HT-29 (cell line): ENCODE measurements around the gene UBE2QL1. TPM values are rescaled to one million over a fixed set of nuclear protein-coding genes. Genes with fewer than 3 reads are reported as not detected.

ENCODE experiments used
- DNase-seq: peaks from one replicate; pipeline ENCODE4 v3.0.0-alpha.2; 2015; ENCODE audit warnings: low spot score
- total RNA-seq: library from RNA; depleted of rRNA; stranded (reverse); fragments of >200 nt; shearing (Covaris generic); gene quantifications from 2 replicates; pipeline ENCODE4 v1.2.3, GENCODE V29; 2014; rRNA removed

UBE2QL1 gene
- total RNA-seq, 1 experiment from 2014 or later = not detected

DNA sequence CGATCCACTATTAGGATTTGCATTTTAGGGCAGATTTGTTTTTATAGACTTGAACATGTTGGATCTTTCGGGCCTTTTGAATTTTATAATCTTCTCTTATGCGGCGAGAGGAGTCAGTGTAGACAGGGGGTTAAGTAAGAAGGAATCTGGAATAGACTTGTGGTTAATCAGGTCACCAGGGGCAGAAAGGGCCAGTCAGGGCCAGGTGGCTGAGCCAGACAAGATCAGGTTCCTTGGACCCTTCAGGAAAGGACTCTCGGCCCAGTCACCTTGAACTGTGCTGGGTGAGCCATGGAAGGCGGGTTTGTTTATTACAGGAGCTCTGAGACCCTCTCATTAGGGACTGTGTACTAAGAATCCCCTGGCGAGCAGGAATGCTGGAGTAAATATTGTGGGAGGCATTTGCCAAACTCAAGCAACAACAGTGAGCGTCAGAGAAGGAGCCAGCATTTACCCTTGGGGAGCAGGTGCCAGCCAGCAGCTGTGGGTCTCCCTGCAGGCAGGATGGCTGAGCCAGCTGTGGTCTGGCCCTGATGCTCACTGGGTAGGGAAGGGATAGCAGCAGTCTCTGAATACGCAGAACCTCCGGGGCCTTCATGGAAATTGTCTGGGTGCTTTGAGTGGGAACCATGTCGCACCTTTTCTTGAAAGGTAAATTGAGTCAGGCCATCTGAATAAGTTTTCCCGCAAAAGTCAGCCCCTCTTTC lies 79.2 kb downstream of the UBE2QL1 start:
- no peak for DNase-seq

- no peak for DNase-seq
These were observed 86.9 kb downstream of the UBE2QL1 start for GRCh38 chr5:6535594-6535993.

DNA sequence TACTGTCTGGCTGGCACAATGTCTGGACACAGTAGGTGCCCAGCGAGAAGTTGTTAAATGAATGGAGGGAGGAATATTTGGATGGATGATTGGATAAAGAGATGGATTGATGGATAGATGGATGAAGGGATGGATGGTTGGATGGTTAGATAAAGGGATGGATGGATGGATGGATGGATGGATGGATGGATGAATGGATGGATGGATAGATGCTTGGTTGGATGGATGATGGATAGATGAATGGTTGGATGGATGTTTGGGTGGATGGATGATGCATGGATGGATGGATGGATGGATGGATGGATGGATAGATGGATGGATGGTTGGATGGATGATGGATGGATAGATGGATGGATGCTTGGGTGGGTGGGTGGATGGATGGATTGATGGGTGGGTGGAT lies 90.4 kb downstream of the UBE2QL1 start:
- DNase-seq = no peak

DNA sequence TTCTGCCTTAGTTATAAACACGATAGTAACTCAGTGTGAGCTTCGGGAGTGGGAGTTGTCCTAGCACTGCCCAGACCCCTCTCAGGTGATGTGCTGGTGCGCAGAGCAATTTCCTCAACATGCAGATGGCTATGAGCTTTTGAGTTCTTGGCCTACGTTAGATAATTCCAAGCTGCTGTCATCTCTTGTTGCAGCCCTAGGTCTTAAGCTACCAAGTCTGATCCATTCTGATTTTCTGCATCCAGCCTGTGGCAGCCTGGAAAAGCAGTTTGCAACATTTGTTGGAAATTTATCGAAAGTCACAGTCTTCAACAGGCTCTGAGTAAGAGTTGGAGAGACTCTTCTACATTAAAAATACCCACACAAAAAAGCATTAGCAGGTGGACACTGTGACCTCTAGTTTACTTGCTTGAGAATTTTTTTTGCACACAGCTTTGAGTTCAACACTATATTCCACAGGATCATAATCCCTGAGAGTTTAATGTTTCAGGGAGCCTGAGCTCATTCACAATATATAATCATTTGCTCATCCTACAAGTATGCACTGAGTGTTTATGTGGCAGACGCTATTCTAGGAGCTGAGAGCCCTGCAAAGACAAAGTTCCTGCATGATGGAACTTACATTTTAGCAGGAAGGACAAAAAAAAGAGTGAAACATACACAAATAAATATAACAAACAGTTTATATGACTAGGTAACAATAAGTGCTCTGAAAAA lies 91.6 kb downstream of the UBE2QL1 start:
- no peak for DNase-seq

DNA sequence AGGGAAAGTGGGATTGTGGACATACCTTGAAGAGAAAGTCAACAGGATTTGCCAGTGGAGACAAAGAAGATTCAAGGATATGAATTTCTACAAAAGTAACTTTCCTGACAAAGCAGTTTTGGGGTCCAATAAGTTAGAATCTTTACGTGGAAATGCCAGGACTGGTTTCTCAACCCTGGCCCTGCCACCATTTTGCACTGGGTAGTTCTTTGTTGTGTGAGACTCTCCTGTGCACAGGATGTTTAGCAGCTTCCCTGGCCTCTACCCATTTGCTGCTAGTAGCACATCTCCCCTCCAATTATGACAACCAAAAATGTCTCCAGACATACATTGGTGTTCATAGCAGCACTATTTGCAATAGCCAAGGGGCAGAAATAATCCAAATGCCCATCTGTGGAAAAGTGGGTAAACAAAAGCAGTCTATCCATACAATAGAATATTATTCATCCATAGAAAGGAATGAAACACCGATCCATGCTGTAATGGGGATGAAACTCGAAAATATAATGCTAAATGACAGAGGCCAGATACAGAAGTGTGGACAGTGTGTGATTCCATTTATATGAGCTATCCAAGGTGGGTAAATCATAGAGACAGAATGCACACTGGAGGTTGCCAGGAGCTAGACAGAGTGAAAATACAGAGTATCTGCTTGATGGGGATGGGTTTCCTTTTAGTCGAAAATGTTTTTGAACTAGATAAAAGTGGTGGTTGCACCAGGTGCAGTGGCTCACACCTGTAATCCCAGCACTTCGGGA lies 92.8 kb downstream of the UBE2QL1 start:
- DNase-seq = no peak

GRCh38 chr5:6542421-6543345 lies 94.0 kb downstream of the UBE2QL1 start:
- no peak for DNase-seq

DNA sequence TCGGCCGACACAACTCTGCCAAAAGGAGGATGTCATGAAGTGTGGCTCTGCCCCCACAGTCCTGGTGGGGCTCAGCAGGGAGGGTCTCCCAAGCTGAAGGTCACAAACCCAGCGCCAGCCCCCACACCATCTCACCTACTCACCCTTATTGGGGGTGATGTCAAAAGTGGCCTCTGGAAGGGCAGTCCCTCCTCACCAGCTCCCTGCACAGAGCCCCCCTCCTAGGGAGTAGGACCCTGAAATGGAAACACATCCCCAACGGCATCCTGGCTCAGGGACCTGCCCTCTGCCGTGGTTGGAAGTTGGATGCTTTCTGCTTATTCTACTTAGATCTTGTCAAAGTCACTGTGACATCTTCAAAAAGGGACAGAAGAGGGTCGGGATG lies 94.7 kb downstream of the UBE2QL1 start:
- no peak for DNase-seq

GRCh38 chr5:6543830-6544560 lies 95.3 kb downstream of the UBE2QL1 start:
- DNase-seq = no peak

Other genes with a start within 250 kb of the UBE2QL1 start
- gene MED10, start 70.3 kb upstream of the UBE2QL1 start, total RNA-seq = 18.5 and 20.1 TPM in 2 replicates
- 76.7 and 83.3 TPM in 2 replicates for gene NSUN2, start 184.2 kb downstream of the UBE2QL1 start, total RNA-seq
- 41.9 and 67.3 TPM in 2 replicates for gene SRD5A1, start 184.6 kb downstream of the UBE2QL1 start, total RNA-seq